Psoas muscle (tissue), 8 donors: ENCODE results near the gene PRPSAP1. TPM values are rescaled to one million over a fixed set of nuclear protein-coding genes. Genes with fewer than 3 reads are reported as not detected.

Experiments
- ATAC-seq, 4 donors: fragments of 200-7000 bp; cut with Tn5 transposase; one replicate each; pipeline ENCODE4 v1.9.1; 2020; ENCODE audit warnings: moderate library complexity in 3 of 4, mild to moderate bottlenecking in 2 of 4
- DNase-seq, 2 donors: peaks; one replicate each; pipeline ENCODE4 v3.0.0-alpha.2; 2020
- H3K27ac ChIP-seq: fragments of 200-600 bp; one replicate; pipeline ENCODE4 v1.8.0; 2022
- H3K27me3 ChIP-seq, 3 donors: fragments of 200-600 bp in 1 of 3; one replicate each; pipeline versions ENCODE4 v1.6.1 to v1.8.0; 2013 to 2022; ENCODE audit warnings: low read length in 2 of 3, mild to moderate bottlenecking in 2 of 3, moderate library complexity in 1 of 3; ENCODE audit not compliant: insufficient read depth in 3 of 3
- H3K36me3 ChIP-seq, 2 donors: fragments of 200-600 bp in 1 of 2; one replicate each; pipeline versions ENCODE4 v1.6.1 to v1.8.0; 2013 to 2022; ENCODE audit warnings: low read depth in 1 of 2, mild to moderate bottlenecking in 1 of 2, moderate library complexity in 1 of 2; ENCODE audit not compliant: insufficient read depth in 1 of 2
- H3K4me1 ChIP-seq: fragments of 200-600 bp; one replicate; pipeline ENCODE4 v1.8.0; 2022
- H3K4me3 ChIP-seq: fragments of 200-600 bp; one replicate; pipeline ENCODE4 v1.8.0; 2022; ENCODE audit warnings: mild to moderate bottlenecking
- H3K9me3 ChIP-seq: fragments of 200-600 bp; one replicate; pipeline ENCODE4 v1.8.0; 2022
- WGBS, 3 donors: extraction: QIAGEN DNeasy Blood & Tissue Kit; methylation state at CpG; one replicate each; pipeline versions ENCODE4 v1.1.6 to v1.1.7; 2013; 5-methylcytosine and 5-hydroxymethylcytosine counted together
- intact Hi-C, 2 donors: fragments of 100-400 bp; cut with DNase I; formaldehyde crosslinking; loops; one replicate each; pipeline versions ENCODE4 v1.11.0 to v1.14.2; 2022
- polyA plus RNA-seq, 3 donors: library from polyadenylated mRNA; stranded (reverse); fragments of 200-250 nt; gene quantifications; one replicate each; pipeline ENCODE4 v1.2.3, GENCODE V29; 2013
- total RNA-seq, 4 donors: library from RNA; stranded (reverse); fragmentation: NEBNext Ultra II Directional in 2 of 4; extraction: Animal tissue kit (Norgen Biotek cat#: 25700) in 2 of 4; gene quantifications; one replicate each; pipeline versions ENCODE4 v1.2.1 to v1.2.4, GENCODE V29; 2021 to 2023
- TF ChIP-seq, protein P1 (sequence below): fragments of 200-600 bp; IDR thresholded peaks from one replicate; pipeline ENCODE4 v1.8.0; 2022; ENCODE audit warnings: antibody characterized with exemption
- donor health status: healthy with polysubstance abuse.
- donor health status: DM: no; HTN: no; CAD: no; lungs with moderate emphysema.
- donor health status: Bipolar disorder and iron deficiency.
- donor health status: healthy.
- donor health status: DM: yes; HTN: yes; CAD: no.
- donor health status: DM: no; HTN: no; CAD: no.
- donor health status: DM: no; HTN: no; CAD: no.
- donor health status: DM: yes; HTN: yes; CAD: no.

The PRPSAP1 gene
- total and polyA plus RNA-seq, 7 donors, result 9.5 to 24.7 (median 17.8) TPM

DNA sequence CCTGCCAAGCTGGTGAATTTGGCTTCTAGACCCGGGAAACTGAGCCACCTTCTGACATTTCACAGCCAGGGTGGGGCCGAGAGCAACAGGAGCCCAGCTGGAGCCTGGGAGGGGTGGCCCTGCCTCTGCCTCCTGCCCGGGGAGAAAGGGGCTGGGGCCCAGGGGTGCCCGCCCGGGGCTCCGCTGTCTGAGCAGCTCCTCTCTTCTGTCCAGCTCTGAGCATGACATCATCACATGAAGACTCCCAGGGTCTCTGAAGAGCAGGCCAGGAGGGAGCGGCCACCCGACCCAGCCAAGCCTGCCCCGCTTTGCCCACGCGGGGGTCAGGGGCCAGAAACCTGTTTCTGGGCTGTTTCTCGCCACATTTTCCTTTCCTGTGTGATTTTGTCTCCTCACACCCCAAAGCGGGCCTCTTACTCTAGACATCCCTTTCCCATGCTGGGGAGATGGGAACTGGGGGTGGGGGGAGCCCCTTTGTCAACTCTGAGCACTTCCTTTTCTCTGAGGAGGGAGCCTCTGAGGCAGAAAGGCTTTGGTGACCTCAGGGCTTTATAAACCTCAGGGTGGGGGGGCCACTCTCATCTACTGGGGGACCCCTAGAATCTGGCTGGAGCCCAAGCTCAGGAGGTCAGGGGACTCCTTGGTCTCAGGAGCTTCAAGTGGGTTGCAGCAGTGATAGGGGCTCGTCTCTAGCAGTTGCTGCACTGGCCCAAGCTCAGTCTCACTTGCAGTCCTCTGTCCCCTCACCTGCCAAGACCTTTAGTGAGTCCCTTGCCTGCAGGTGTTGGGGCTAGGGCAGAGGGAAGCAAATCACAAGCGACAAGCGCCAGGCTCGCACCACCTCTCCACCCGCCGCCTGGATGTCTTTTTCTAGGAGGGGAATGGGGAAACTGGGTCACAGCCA is 80.9 kb downstream of the PRPSAP1 start:
- Histone ChIP-seq H3K27me3 (no peaks in the 10 kb centered on the region), H3K36me3 (peaks cover 5 to 9% of the 10 kb centered on the region in 2 donors), H3K27ac (peak overlapping the region; percentile 94), H3K4me3 (peak overlapping the region; percentile 47), H3K4me1 (peaks cover 57% of the 10 kb centered on the region), H3K9me3 (no peaks in the 10 kb centered on the region)
- DNase-seq, result no peak
- 54 to 69% (median 57%) methylated on average over 18 to 19 of the region's 19 CpGs for WGBS, 3 donors
- ATAC-seq, result peak; percentile 2 to 16 (median 8)
- intact Hi-C loops, result loop anchor here in 1 of 2 donors (5.0 kb wide), 1 partner anchor 80 kb away; no protein-coding TSS in a partner anchor
- TF ChIP-seq, protein P1, sequence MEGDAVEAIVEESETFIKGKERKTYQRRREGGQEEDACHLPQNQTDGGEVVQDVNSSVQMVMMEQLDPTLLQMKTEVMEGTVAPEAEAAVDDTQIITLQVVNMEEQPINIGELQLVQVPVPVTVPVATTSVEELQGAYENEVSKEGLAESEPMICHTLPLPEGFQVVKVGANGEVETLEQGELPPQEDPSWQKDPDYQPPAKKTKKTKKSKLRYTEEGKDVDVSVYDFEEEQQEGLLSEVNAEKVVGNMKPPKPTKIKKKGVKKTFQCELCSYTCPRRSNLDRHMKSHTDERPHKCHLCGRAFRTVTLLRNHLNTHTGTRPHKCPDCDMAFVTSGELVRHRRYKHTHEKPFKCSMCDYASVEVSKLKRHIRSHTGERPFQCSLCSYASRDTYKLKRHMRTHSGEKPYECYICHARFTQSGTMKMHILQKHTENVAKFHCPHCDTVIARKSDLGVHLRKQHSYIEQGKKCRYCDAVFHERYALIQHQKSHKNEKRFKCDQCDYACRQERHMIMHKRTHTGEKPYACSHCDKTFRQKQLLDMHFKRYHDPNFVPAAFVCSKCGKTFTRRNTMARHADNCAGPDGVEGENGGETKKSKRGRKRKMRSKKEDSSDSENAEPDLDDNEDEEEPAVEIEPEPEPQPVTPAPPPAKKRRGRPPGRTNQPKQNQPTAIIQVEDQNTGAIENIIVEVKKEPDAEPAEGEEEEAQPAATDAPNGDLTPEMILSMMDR, result no peak

DNA sequence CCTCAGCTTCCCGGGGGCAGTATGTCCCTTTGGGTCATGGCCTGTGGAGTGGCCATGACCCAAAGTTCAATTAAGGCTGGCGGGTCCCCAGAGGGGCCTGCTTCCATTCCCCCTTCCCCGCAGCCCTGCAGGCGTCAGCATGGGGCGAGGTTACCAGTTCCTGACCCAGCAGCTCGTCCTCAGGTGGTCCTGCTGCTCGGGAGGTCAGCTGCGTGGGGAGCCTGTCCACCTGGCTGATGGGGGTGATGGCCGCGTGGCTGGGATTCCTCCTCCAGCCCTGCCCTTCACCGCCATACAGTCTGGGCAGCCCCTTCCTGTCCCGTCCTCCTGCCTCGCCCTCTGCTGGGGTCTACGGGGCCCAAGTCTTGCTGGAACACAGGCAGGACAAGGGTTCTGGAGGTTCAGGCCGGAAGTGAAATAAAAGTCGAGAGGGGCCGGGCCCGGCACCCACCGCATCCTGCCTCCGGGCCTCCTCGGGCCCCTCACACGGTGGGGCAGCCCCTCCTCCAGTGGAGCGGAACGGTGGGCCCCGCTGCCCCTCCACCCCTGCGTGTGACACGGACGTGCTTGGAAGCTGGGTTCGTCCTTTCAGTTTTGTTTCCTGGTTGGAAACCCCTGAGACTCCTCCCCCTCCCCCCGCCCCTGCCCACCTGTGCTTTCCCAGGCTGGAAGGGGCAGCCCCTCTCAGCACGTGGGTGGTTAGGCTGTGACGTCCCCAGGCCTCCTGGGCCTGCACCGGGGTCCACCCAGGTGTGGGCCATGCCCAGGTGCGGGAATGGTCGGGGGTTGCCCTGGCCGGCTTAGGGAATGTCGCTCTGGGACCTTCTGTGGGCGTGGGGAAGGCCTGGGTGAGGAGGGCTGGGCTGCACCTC is 81.8 kb downstream of the PRPSAP1 start:
- Histone ChIP-seq H3K27me3 (no peaks in the 10 kb centered on the region), H3K4me1 (peaks cover 64% of the 10 kb centered on the region), H3K9me3 (no peaks in the 10 kb centered on the region), H3K27ac (peak overlapping the region; percentile 94), H3K4me3 (peak overlapping the region; percentile 47), H3K36me3 (peaks cover 5 to 11% of the 10 kb centered on the region in 2 donors)
- DNase-seq (peak; percentile 34 to 74), ATAC-seq (peak; percentile 1 to 7 (median 2))
- TF ChIP-seq, protein P1, result no peak
- 20 to 31% (median 21%) methylated on average over 33 to 38 of the region's 38 CpGs for WGBS, 3 donors
- intact Hi-C loops, result loop anchor here in 1 of 2 donors (5.0 kb wide), 1 partner anchor 80 kb away; no protein-coding TSS in a partner anchor

DNA sequence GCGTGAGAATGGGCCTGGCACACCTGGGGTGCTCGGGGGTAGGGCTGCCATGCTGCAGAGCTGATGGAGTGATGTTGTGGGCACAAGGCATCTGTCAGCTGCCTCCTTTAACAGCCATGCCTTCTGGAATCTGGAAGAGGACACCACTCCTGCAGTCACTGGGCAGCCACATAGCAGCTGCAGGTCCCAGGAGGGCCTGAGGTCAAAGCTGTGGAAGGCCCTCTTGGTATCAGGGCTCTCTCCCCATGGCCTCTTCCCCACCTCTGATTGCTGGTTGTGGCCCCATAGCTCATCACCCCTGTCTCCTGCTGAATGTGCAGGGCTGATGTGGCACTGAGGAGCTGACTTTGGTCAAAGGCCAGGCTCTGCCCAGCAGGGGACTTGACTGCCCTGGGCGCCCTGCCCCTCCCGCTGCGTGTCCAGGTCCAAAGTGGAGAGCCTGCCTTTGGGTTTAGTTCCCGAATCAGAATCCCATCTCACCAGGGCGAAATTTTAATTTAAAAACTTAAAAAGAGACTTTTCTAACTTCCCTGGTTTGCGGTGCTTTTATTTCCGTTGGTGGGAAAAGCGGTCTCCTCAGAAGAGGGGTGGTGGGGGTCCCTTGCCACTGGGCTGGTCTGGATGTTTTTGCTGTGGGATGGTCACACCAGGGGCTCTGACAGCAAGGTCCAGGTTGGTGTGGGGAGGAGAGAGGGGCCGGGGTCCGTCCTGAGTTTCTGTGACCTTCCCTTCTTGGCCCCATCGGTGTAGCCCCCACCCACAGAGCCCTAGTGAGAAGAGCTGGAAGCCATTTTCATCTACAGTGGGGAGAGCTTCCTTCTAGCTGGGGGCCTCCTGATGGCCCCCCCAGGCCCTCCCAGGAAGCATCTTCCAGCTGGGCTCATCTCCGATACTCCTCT is 82.7 kb downstream of the PRPSAP1 start:
- intact Hi-C loops, result loop anchor here in 1 of 2 donors (5.0 kb wide), 1 partner anchor 79 kb away; no protein-coding TSS in a partner anchor
- Histone ChIP-seq H3K4me3 (peak overlapping the region; percentile 47), H3K9me3 (no peaks in the 10 kb centered on the region), H3K27ac (peak overlapping the region; percentile 94), H3K4me1 (peaks cover 64% of the 10 kb centered on the region), H3K36me3 (peaks cover 5 to 11% of the 10 kb centered on the region in 2 donors), H3K27me3 (no peaks in the 10 kb centered on the region)
- ATAC-seq (peak; percentile 14 to 65 (median 30)), DNase-seq (peak in 1 of 2 donors; percentile 65)
- TF ChIP-seq, protein P1, result no peak
- WGBS, 3 donors, result 61 to 74% (median 63%) methylated on average over 14 of the region's 14 CpGs

DNA sequence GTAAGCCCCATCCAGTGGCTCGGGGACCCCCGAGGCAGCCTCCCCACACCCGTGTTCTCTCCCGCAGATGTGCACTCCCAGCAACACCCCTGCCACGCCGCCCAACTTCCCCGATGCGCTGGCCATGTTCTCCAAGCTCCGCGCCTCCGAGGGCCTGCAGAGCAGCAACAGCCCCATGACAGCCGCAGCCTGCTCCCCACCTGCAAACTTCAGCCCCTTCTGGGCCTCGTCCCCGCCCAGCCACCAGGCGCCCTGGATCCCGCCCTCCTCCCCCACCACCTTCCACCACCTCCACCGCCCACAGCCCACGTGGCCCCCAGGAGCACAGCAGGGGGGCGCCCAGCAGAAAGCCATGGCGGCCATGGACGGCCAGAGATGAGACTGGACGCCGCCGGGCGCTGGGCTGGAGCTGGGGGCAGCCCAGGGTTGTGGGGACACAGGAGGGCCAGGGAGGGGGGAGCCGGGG is 83.6 kb downstream of the PRPSAP1 start:
- DNase-seq, result peak in 1 of 2 donors; percentile 66
- H3K27ac ChIP-seq, result peak overlapping the region; percentile 94

More for the DNA sequence above, 83.6 kb downstream of the PRPSAP1 start:
- no peak for ATAC-seq
- Histone ChIP-seq H3K27me3 (no peaks in the 10 kb centered on the region), H3K9me3 (no peaks in the 10 kb centered on the region), H3K36me3 (peaks cover 5 to 11% of the 10 kb centered on the region in 2 donors), H3K4me1 (peaks cover 64% of the 10 kb centered on the region), H3K4me3 (peak overlapping the region; percentile 86)
- 84 to 89% (median 85%) methylated on average over 22 to 26 of the region's 26 CpGs for WGBS, 3 donors
- TF ChIP-seq, protein P1, result no peak
- intact Hi-C loops, result loop anchor here in 1 of 2 donors (5.0 kb wide), 1 partner anchor 78 kb away; no protein-coding TSS in a partner anchor
